ENCODE measurements around the gene WNT16. TPM values are rescaled to one million over a fixed set of nuclear protein-coding genes. Genes with fewer than 3 reads are reported as not detected.

Gene WNT16
- total RNA-seq, 4 donors from 2014 or later: not detected

DNA sequence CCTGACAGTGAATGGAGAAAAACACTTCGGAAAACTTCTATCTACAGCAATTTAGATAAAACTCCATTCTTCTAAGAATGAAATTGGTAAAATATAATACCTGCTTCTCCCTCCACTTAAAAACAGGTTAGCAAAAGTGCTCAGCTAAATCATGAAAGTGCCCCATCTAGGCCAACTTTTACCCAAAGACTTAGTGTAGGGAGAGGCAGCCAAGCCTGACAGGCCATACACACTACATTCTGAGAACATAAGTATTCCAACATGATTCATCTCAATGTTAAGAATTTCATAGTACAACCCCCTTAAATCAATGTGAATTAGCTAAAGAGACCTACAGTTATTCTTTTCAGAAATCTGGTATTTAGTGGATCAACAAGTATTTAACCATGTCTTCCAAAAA is 60.1 kb downstream of the WNT16 start:
- WGBS, 2 donors: 95 to 98% methylated on average over 1 of the region's 1 CpG
- Histone ChIP-seq H3K36me3 (no peaks in the 10 kb centered on the region), H3K4me1 (peaks cover 15 to 47% of the 10 kb centered on the region in 2 donors), H3K9me3 (no peaks in the 10 kb centered on the region), H3K27ac (no peak overlapping the region), H3K27me3 (no peaks in the 10 kb centered on the region), H3K4me3 (replicated peaks in 1 of 3) (no peak overlapping the region)
- no peak for DNase-seq
- intact Hi-C loops (cut with DNase I): no loop called here
- TF ChIP-seq POLR2A (IDR thresholded peaks at IDR 0.05): no peak
- TF ChIP-seq, protein P1, sequence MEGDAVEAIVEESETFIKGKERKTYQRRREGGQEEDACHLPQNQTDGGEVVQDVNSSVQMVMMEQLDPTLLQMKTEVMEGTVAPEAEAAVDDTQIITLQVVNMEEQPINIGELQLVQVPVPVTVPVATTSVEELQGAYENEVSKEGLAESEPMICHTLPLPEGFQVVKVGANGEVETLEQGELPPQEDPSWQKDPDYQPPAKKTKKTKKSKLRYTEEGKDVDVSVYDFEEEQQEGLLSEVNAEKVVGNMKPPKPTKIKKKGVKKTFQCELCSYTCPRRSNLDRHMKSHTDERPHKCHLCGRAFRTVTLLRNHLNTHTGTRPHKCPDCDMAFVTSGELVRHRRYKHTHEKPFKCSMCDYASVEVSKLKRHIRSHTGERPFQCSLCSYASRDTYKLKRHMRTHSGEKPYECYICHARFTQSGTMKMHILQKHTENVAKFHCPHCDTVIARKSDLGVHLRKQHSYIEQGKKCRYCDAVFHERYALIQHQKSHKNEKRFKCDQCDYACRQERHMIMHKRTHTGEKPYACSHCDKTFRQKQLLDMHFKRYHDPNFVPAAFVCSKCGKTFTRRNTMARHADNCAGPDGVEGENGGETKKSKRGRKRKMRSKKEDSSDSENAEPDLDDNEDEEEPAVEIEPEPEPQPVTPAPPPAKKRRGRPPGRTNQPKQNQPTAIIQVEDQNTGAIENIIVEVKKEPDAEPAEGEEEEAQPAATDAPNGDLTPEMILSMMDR (IDR thresholded peaks at IDR 0.05): no peak

DNA sequence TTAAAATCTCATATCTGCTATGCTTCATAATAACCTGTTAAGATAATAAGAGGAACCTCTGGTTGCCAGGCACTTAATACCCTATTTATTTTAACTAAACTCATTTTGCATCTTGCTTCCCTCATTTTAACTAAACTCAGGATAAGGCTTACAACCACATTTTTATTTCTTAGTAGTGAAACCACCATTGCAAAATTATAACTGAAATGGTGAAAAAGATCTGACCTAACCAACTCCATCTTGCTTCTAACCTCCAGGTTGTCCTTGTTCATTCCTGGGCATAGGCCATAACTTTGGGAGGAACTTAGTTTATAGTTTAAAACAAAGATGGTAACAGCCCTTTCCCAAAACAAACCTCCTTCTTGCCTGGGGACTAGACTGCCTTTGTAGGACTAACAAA is 61.3 kb downstream of the WNT16 start:
- no peak for DNase-seq
- Histone ChIP-seq H3K27me3 (no peaks in the 10 kb centered on the region), H3K27ac (no peak overlapping the region), H3K4me1 (peaks cover 17 to 48% of the 10 kb centered on the region in 2 donors), H3K9me3 (no peaks in the 10 kb centered on the region), H3K4me3 (replicated peaks in 1 of 3) (no peak overlapping the region), H3K36me3 (no peaks in the 10 kb centered on the region)
- TF ChIP-seq, protein P1 (IDR thresholded peaks at IDR 0.05): no peak
- TF ChIP-seq POLR2A (IDR thresholded peaks at IDR 0.05): no peak
- intact Hi-C loops (cut with DNase I): no loop called here

DNA sequence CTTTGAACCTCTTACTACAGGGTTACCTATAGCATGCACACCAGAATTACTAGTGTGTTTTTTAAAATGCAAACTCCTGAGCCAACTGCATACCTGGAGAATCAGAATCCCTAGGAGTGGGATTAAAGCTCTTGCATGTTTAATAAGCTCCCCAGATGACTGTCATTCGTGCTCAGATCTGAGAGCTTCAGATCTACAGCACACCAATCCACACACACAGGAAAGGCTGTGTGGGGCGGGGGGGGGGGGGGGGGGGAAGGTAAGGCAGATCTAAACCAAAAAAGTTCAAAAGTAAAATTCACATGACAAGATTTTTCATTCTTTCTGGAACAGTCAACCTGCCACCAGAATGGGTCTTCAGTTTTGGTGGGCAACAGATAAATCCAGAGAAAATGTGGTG is 61.8 kb downstream of the WNT16 start:
- TF ChIP-seq POLR2A (IDR thresholded peaks at IDR 0.05): no peak
- TF ChIP-seq, protein P1 (IDR thresholded peaks at IDR 0.05): no peak
- Histone ChIP-seq H3K27me3 (no peaks in the 10 kb centered on the region), H3K36me3 (no peaks in the 10 kb centered on the region), H3K27ac (no peak overlapping the region), H3K4me3 (replicated peaks in 1 of 3) (no peak overlapping the region), H3K4me1 (peaks cover 13 to 43% of the 10 kb centered on the region in 2 donors), H3K9me3 (no peaks in the 10 kb centered on the region)
- 66 to 89% methylated on average over 2 of the region's 2 CpGs for WGBS, 2 donors
- intact Hi-C loops (cut with DNase I): no loop called here
- no peak for DNase-seq

Other genes with a start within 250 kb of the WNT16 start
- 100 to 1,000 TPM in 1 of 4 donors, 10 to 100 TPM in 3; 91.0 to 109 (median 97.9) TPM for gene FAM3C, start 67.3 kb downstream of the WNT16 start, total RNA-seq

All from thyroid gland (tissue), 4 donors.